ENCODE results near the gene SRXN1. TPM values are rescaled to one million over a fixed set of nuclear protein-coding genes. Genes with fewer than 3 reads are reported as not detected.

The SRXN1 gene
- polyA plus RNA-seq, 1 experiment = 64.6 TPM

GRCh38 chr20:638579-638978 lies 14.4 kb downstream of the SRXN1 start:
- TF ChIP-seq CTCF (IDR thresholded peaks at IDR 0.05; ENCODE audit: low read depth, low read length) = no peak
- POLR2A ChIA-PET = no interaction called here
- DNase-seq (ENCODE audit: low read depth, low spot score) = no peak
- Histone ChIP-seq H3K9me3 (ENCODE audit: control insufficient read depth, insufficient read depth, low read length) (no peaks in the 10 kb centered on the region), H3K27me3 (ENCODE audit: control insufficient read depth, insufficient read depth, low read length) (peaks cover 33% of the 10 kb centered on the region), H3K4me3 (ENCODE audit: low read depth, low read length) (no peak overlapping the region), H3K27ac (ENCODE audit: low read depth, low read length) (no peak overlapping the region)
- CTCF ChIA-PET = interaction anchor here (0.6 kb wide), 2 partner anchors 34 to 284 kb away, joined by 4 read pairs; no protein-coding TSS in a partner anchor

GRCh38 chr20:637559-637958 lies 15.4 kb downstream of the SRXN1 start:
- no peaks in the 10 kb centered on the region for H3K9me3 ChIP-seq (ENCODE audit: control insufficient read depth, insufficient read depth, low read length)
- H3K27me3 ChIP-seq (ENCODE audit: control insufficient read depth, insufficient read depth, low read length) = peaks cover 40% of the 10 kb centered on the region
- no peak overlapping the region for H3K4me3 ChIP-seq (ENCODE audit: low read depth, low read length)
- CTCF ChIA-PET = interaction anchor here (1.4 kb wide), 1 partner anchor 8 kb away, joined by 5 read pairs; no protein-coding TSS in a partner anchor
- DNase-seq (ENCODE audit: low read depth, low spot score) = no peak
- POLR2A ChIA-PET = no interaction called here
- no peak for TF ChIP-seq CTCF (IDR thresholded peaks at IDR 0.05; ENCODE audit: low read depth, low read length)
- no peak overlapping the region for H3K27ac ChIP-seq (ENCODE audit: low read depth, low read length)

GRCh38 chr20:635893-636338 lies 17.1 kb downstream of the SRXN1 start:
- peaks cover 40% of the 10 kb centered on the region for H3K27me3 ChIP-seq (ENCODE audit: control insufficient read depth, insufficient read depth, low read length)
- no peak overlapping the region for H3K27ac ChIP-seq (ENCODE audit: low read depth, low read length)
- DNase-seq (ENCODE audit: low read depth, low spot score) = no peak
- H3K9me3 ChIP-seq (ENCODE audit: control insufficient read depth, insufficient read depth, low read length) = no peaks in the 10 kb centered on the region
- ChIA-PET POLR2A (no interaction called here), CTCF (no interaction called here)
- H3K4me3 ChIP-seq (ENCODE audit: low read depth, low read length) = no peak overlapping the region
- no peak for TF ChIP-seq CTCF (IDR thresholded peaks at IDR 0.05; ENCODE audit: low read depth, low read length)

- no peak overlapping the region for H3K4me3 ChIP-seq (ENCODE audit: low read depth, low read length)
- no peaks in the 10 kb centered on the region for H3K9me3 ChIP-seq (ENCODE audit: control insufficient read depth, insufficient read depth, low read length)
- TF ChIP-seq CTCF (IDR thresholded peaks at IDR 0.05; ENCODE audit: low read depth, low read length) = no peak
- CTCF ChIA-PET = no interaction called here
- H3K27ac ChIP-seq (ENCODE audit: low read depth, low read length) = no peak overlapping the region
- DNase-seq (ENCODE audit: low read depth, low spot score) = no peak
- POLR2A ChIA-PET = no interaction called here
- H3K27me3 ChIP-seq (ENCODE audit: control insufficient read depth, insufficient read depth, low read length) = peaks cover 35% of the 10 kb centered on the region
These were observed 17.7 kb downstream of the SRXN1 start for GRCh38 chr20:635028-635892.

All from AG04450 (cell line).